ENCODE results near the gene HHATL.

GRCh38 chr3:42701371-42702065 is 1.1 kb downstream of the HHATL start:
- TF ChIP-seq CTCF (IDR thresholded peaks at IDR 0.05) (no peak), POLR2A (IDR thresholded peaks at IDR 0.05) (no peak)

Data from uterus (tissue), 2 donors.